Transverse colon (tissue), 4 donors: Measurements from ENCODE around the gene IL1A. TPM values are rescaled to one million over a fixed set of nuclear protein-coding genes. Genes with fewer than 3 reads are reported as not detected.

Experiments
- DNase-seq: peaks from one replicate; pipeline ENCODE4 v3.0.0-alpha.2; 2019
- H3K27ac ChIP-seq, 4 donors: fragments of 200-600 bp; sonication (generic); 2 replicates each; pipeline ENCODE4 v1.5.1; 2016 to 2018; ENCODE audit warnings: inconsistent platforms in 4 of 4
- H3K27me3 ChIP-seq: fragments of 200-600 bp; sonication (generic); 2 replicates; pipeline ENCODE4 v1.5.1; 2017; ENCODE audit warnings: inconsistent platforms
- H3K36me3 ChIP-seq, 4 donors: fragments of 200-600 bp; sonication (generic); 2 replicates each; pipeline ENCODE4 v1.5.1; 2017 to 2019; ENCODE audit warnings: inconsistent platforms in 4 of 4
- H3K4me1 ChIP-seq, 4 donors: fragments of 200-600 bp; sonication (generic); 2 replicates each; pipeline ENCODE4 v1.5.1; 2017 to 2020; ENCODE audit warnings: inconsistent platforms in 4 of 4
- H3K4me3 ChIP-seq, 4 donors: fragments of 200-600 bp; sonication (generic); 1 replicate in 1 of 4; 2 replicates in 3 of 4; pipeline versions ENCODE4 v1.5.1 to v1.6.1; 2017 to 2019; ENCODE audit warnings: inconsistent platforms in 4 of 4
- H3K9me3 ChIP-seq, 2 donors: fragments of 200-600 bp; sonication (generic); 2 replicates each; pipeline ENCODE4 v1.5.1; 2017 to 2019; ENCODE audit warnings: inconsistent platforms in 2 of 2
- EP300 ChIP-seq: sonication (generic); formaldehyde crosslinking; IDR thresholded peaks from one replicate; pipeline ENCODE4 v1.6.1; 2017; ENCODE audit warnings: antibody characterized with exemption, low read depth
- POLR2A ChIP-seq: fragments of 450-650 bp; IDR thresholded peaks from one replicate; pipeline ENCODE4 v1.6.1; 2016; ENCODE audit warnings: antibody characterized with exemption, mild to moderate bottlenecking, moderate library complexity
- POLR2AphosphoS5 ChIP-seq, 3 donors: sonication (generic); formaldehyde crosslinking; IDR thresholded peaks; one replicate each; pipeline ENCODE4 v1.6.1; 2016; ENCODE audit warnings: antibody characterized with exemption in 3 of 3
- WGBS, 2 donors: methylation state at CpG; one replicate each; pipeline ENCODE4 v1.1.5; 2018; ENCODE audit warnings: low coverage in 1 of 2; 5-methylcytosine and 5-hydroxymethylcytosine counted together
- in situ Hi-C, 4 donors: fragments of 200-750 bp; cut with MboI; loops; one replicate each; pipeline versions ENCODE4 v1.15.0 to v1.15.1; 2017; ENCODE audit warnings: low sequenced_read_pairs in 3 of 4, low pct_ligation_motif_present in 1 of 4, low pct_unique_long_range_greater_than_20kb in 1 of 4
- intact Hi-C: fragments of 100-400 bp; cut with DNase I; formaldehyde crosslinking; loops from one replicate; pipeline ENCODE4 v1.15.1; 2023; ENCODE audit warnings: low total_unique reads
- total RNA-seq, 4 donors: library from RNA; depleted of rRNA; stranded (reverse); fragments of >200 nt; gene quantifications; one replicate each; pipeline ENCODE4 v1.1.0, GENCODE V29; 2016
- TF ChIP-seq, protein P1 (sequence below), 5 experiments: fragments of 200-600 bp in 3 of 5; fragments of 450-650 bp in 2 of 5; sonication (generic) in 3 of 5; IDR thresholded peaks; 1 replicate in 2 of 5; 2 replicates in 3 of 5; pipeline ENCODE4 v1.5.1; 2016 to 2017; ENCODE audit warnings: antibody characterized with exemption in 5 of 5, inconsistent platforms in 3 of 5, mild to moderate bottlenecking in 2 of 5, moderate library complexity in 1 of 5

Gene IL1A
- total RNA-seq, 4 donors from 2014 or later, result not detected

DNA sequence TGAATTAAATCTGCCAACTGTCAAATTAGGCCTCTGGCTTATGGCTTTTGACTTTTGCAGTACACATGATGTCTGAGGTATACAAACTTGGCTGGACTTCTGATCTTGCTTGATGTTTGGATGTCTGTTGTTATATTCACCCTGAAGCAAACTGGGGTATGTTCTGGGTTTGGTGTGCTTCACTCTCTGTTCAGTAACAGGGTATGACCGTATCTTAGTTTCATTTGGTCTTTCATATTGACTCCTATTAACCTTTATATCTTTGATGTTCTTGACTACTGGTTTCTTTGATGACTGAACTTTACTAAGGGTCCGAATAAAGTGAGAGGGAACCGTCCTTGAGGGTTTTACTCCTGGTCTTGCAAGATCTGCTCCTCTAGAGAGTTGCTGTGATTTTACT, 28.1 kb downstream of the IL1A start:
- no peak overlapping the region for H3K4me3 ChIP-seq
- intact Hi-C loops, result no loop called here
- no peaks in the 10 kb centered on the region for H3K9me3 ChIP-seq
- H3K36me3 ChIP-seq, result no peaks in the 10 kb centered on the region
- WGBS, 2 donors, result 78 to 83% methylated on average over 3 of the region's 3 CpGs
- no peak overlapping the region for H3K27ac ChIP-seq
- H3K27me3 ChIP-seq, result no peaks in the 10 kb centered on the region
- TF ChIP-seq POLR2AphosphoS5 (IDR thresholded peaks at IDR 0.05) (no peak), POLR2A (no peak), EP300 (no peak)
- TF ChIP-seq, protein P1, sequence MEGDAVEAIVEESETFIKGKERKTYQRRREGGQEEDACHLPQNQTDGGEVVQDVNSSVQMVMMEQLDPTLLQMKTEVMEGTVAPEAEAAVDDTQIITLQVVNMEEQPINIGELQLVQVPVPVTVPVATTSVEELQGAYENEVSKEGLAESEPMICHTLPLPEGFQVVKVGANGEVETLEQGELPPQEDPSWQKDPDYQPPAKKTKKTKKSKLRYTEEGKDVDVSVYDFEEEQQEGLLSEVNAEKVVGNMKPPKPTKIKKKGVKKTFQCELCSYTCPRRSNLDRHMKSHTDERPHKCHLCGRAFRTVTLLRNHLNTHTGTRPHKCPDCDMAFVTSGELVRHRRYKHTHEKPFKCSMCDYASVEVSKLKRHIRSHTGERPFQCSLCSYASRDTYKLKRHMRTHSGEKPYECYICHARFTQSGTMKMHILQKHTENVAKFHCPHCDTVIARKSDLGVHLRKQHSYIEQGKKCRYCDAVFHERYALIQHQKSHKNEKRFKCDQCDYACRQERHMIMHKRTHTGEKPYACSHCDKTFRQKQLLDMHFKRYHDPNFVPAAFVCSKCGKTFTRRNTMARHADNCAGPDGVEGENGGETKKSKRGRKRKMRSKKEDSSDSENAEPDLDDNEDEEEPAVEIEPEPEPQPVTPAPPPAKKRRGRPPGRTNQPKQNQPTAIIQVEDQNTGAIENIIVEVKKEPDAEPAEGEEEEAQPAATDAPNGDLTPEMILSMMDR (IDR thresholded peaks at IDR 0.05), result no peak
- H3K4me1 ChIP-seq, result peaks cover 0 to 10% (median 5%) of the 10 kb centered on the region in 4 donors
- DNase-seq, result no peak
- in situ Hi-C loops, result loop anchor here in 2 of 4 donors (10.0 to 25.0 kb wide), 3 partner anchors 131 to 199 kb away; no protein-coding TSS in a partner anchor

DNA sequence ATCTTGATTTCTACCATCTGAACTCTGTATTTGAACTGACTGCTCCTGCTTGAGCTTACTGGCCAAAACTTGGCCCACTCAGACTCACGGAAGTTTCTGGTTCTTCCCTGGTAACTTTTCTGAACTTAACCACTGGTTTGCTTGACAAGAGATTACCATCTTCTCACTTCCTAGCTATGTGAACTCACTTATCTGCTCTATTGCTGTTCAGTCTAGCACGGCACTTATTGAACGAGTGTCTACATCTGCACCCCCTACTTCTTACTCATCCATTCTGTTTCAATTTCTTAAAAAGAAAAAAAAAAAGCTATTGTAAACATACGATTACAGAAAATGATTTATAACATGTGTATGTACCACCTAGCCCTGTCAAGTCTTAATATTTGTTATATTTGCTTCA, 28.8 kb downstream of the IL1A start:
- TF ChIP-seq, protein P1 (IDR thresholded peaks at IDR 0.05), result no peak
- no peak for TF ChIP-seq POLR2AphosphoS5 (IDR thresholded peaks at IDR 0.05)
- TF ChIP-seq EP300, result no peak
- TF ChIP-seq POLR2A, result no peak
- in situ Hi-C loops, result loop anchor here in 2 of 4 donors (10.0 to 25.0 kb wide), 3 partner anchors 132 to 199 kb away; no protein-coding TSS in a partner anchor
- H3K36me3 ChIP-seq, result no peaks in the 10 kb centered on the region
- no peaks in the 10 kb centered on the region for H3K27me3 ChIP-seq
- H3K4me3 ChIP-seq, result no peak overlapping the region
- WGBS, 2 donors, result 85 to 86% methylated on average over 4 of the region's 4 CpGs
- no peak overlapping the region for H3K27ac ChIP-seq
- no peak for DNase-seq
- H3K4me1 ChIP-seq, result peaks cover 0 to 12% (median 5%) of the 10 kb centered on the region in 4 donors
- intact Hi-C loops, result no loop called here
- no peaks in the 10 kb centered on the region for H3K9me3 ChIP-seq

DNA sequence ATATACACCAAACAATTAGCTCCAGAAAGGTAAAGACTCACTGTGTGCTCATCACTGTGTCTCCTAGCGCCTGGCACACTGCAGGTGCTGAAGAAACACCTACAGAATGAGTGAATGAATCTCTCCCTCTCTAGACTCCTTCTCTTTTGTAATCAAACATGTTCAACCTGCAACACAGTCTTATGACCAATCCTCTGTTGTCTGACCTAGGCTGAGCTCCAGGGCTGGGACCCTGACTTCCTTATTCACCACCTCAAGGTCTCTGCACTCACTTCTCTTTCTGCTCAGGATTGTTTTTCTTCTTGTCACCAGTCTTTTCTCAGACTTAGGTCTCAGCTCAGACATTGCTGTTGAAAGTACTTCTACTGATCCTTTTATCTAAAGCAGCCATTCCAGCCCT, 29.7 kb downstream of the IL1A start:
- Histone ChIP-seq H3K4me1 (peaks cover 0 to 12% (median 5%) of the 10 kb centered on the region in 4 donors), H3K27me3 (no peaks in the 10 kb centered on the region), H3K27ac (no peak overlapping the region), H3K4me3 (no peak overlapping the region), H3K36me3 (no peaks in the 10 kb centered on the region), H3K9me3 (no peaks in the 10 kb centered on the region)
- no peak for DNase-seq
- in situ Hi-C loops (loop anchor here in 3 of 4 donors (5.0 to 25.0 kb wide), 4 partner anchors 133 to 200 kb away; no protein-coding TSS in a partner anchor), intact Hi-C loops (no loop called here)
- TF ChIP-seq EP300, result no peak
- TF ChIP-seq POLR2AphosphoS5 (IDR thresholded peaks at IDR 0.05), result no peak
- no peak for TF ChIP-seq POLR2A
- TF ChIP-seq, protein P1 (IDR thresholded peaks at IDR 0.05), result no peak
- 97 to 100% methylated on average over 1 of the region's 1 CpG for WGBS, 2 donors

DNA sequence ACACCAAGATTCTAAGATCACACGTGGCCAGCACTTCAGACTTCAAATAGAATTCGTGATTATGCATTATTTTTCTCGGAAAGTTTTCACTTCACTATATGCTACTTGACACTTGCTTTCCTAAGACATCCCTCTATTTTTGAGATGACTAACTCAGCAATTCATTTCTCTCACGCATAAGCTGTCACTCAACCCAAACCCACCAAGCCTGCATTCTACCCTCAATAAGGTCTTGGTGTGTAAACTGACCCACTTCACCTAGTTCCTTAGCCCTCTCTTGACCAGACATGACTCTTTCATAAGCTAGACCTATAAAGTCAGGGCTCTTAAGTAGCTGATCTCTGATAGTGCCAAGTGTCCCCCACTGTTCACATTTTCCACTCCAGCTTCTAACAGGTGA, 31.6 kb downstream of the IL1A start:
- in situ Hi-C loops, result loop anchor here in 3 of 4 donors (5.0 to 25.0 kb wide), 4 partner anchors 135 to 202 kb away; no protein-coding TSS in a partner anchor
- 74 to 81% methylated on average over 3 to 4 of the region's 4 CpGs for WGBS, 2 donors
- H3K27ac ChIP-seq, result no peak overlapping the region
- no peak for DNase-seq
- H3K4me1 ChIP-seq, result peaks cover 0 to 12% (median 5%) of the 10 kb centered on the region in 4 donors
- no peak for TF ChIP-seq POLR2AphosphoS5 (IDR thresholded peaks at IDR 0.05)
- TF ChIP-seq, protein P1 (IDR thresholded peaks at IDR 0.05), result no peak
- no peak for TF ChIP-seq POLR2A
- TF ChIP-seq EP300, result no peak
- no peak overlapping the region for H3K4me3 ChIP-seq
- no peaks in the 10 kb centered on the region for H3K27me3 ChIP-seq
- H3K9me3 ChIP-seq, result no peaks in the 10 kb centered on the region
- H3K36me3 ChIP-seq, result no peaks in the 10 kb centered on the region
- intact Hi-C loops, result loop anchor here (1.0 kb wide), 1 partner anchor 38 kb away; no protein-coding TSS in a partner anchor
